NCI-H345 treated with DMSO at 0.1 percent for 48 hours (cell line): ENCODE data around the gene SCAMP1.
"Not testable (repeated sequence)": the region's sequence is repeated elsewhere in the genome, so short reads cannot be mapped to it uniquely, and the experiment has no call there.

Experiments used
- DNase-seq: peaks from one replicate; lab custom pipeline; 2025; ENCODE audit not compliant: unreplicated experiment; lab: John Stamatoyannopoulos, UW

Gene SCAMP1

GRCh38 chr5:78360924-78361630, 660 bp downstream of the SCAMP1 start:
- DNase-seq = peak; percentile 44

- no peak for DNase-seq
Observed at GRCh38 chr5:78361631-78361993, 1.2 kb downstream of the SCAMP1 start.

DNA sequence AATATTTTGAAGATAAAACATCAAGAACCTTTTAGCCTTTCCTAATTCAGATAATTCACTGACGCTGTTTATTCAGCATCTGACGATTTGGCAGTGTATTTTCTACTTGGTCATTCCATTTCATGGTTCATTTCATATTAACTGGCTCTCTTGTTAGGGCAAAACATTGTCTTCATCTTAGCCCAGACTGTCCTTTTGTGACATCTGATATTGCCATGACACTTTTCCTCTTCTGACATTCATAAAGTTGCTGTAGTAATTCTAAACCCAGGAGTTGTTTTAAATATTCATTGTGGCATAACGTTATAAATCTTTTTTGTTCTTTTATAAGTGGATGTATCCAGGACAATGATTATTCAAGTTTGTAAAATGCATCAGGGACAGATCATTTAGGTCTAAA, 1.8 kb downstream of the SCAMP1 start:
- DNase-seq = no peak

GRCh38 chr5:78364005-78364404, 3.6 kb downstream of the SCAMP1 start:
- DNase-seq = no peak

DNA sequence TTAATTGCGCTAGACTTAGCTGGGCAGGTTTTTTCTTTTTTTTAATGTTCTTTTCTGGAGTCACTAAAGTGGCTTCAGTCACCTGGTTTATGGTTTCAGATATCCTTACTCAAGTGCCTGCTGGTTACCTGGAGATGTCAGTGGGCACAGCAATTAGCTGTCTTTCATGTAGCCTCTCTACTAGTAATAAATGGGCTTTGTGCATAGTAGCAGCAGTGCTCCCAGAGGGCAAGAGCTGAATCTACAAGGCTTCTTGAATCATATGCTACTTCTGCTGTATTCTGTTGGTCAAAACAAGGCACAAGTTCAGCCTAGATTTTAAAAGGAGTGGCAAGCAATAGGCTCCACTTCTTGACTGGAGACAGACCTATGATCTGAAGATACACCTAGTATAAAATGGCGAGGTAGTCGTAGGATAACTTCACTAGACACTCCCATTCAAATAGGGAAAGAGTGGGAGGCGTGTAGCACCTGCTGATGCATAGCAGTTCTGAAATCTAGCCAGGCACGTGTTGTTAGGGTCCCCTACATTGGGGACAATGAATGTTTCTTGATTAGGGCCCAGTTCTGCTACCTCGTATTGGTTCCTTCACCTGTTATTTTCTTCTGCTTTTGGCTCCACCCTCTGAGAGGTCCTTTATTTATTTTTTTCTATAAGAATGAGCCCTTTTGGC, 7.0 kb downstream of the SCAMP1 start:
- DNase-seq = peak; percentile 55

DNA sequence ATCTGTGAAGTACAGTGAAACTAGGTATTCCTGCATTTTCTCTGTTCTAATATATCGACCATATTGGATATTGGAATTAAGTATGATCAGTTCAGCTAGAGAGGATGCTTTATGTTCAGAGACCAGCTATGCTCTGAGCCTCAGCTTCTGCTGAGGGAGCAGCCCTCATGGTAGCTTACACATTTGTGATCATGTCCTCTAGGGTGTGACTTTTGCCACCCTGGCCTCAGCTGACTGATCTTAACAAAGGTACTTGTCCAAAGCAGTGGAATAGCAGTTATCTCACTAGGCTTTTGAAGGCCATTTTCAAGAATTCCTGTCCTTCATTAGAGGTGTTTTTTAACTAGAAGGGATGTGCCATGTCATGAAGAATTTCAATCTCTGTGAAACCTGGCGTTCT, 9.3 kb downstream of the SCAMP1 start:
- no peak for DNase-seq

- no peak for DNase-seq
Observed at GRCh38 chr5:78373231-78373630, 12.8 kb downstream of the SCAMP1 start.

- DNase-seq = no peak
Observed at GRCh38 chr5:78376315-78376714, 15.9 kb downstream of the SCAMP1 start.

DNA sequence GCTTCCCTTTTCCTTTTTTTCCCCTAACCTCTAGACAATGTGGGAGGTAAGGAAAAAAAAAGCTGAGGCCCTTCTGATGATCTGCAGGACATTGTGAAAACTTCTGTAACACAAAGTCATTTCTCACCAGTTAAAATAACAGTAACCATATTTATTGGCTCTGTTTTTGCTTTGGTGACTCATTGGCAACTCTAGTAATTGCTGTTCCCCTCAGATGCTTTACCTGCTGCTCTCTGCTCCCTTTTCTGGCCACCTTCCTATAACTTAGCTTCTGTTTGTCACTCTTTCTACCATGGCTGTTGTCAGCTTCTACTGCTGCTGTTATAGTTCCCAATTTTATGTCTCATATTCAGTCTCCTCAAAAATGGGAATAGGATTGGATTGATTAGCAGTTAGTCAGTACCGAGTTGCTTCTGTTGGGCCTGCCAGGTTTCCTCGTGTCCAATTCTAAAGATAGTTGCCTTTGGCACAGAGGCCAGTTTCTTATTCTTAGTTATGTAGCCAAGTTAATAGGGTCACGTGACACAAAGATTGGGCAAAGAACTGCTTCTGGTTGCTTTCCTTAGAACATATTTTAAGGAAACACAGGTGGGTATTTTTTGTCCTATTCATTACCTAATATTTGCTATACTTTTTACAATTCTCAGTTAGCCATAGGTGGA, 16.8 kb downstream of the SCAMP1 start:
- DNase-seq = no peak

- no peak for DNase-seq
Observed at GRCh38 chr5:78377718-78378105, 17.3 kb downstream of the SCAMP1 start.

- DNase-seq = peak; percentile 66
Observed at GRCh38 chr5:78387468-78388153, 27.2 kb downstream of the SCAMP1 start.

DNA sequence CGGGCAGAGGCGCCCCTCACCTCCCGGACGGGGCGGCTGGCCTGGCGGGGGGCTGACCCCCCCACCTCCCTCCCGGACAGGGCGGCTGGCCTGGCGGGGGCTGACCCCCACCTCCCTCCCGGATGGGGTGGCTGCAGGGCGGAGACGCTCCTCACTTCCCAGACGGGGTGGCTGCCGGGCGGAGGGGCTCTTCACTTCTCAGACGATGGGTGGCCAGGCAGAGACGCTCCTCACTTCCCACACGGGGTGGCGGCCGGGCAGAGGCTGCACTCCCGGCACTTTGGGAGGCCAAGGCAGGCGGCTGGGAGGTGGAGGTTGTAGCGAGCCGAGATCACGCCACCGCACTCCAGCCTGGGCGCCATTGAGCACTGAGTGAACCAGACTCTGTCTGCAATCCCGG, 30.9 kb downstream of the SCAMP1 start:
- not testable (repeated sequence) for DNase-seq

DNA sequence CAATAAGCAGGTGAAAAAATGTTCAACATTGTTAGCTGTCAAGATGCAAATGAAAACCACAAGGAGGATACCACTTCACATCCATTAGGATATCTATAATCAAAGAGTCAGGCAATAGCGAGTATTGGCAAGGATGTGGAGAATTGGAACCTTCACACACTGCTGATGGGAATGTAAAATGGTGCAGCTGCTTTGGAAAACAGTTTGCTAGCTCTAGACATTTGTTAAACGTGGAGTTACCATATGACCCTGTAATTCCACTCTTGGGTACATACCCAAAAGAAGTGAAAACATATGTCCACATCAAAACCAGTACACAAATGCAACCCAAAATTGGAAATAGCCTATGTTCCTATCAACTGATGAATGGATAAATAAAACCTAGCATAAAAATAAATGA, 37.4 kb downstream of the SCAMP1 start:
- no peak for DNase-seq

- no peak for DNase-seq
Observed at GRCh38 chr5:78399116-78399515, 38.7 kb downstream of the SCAMP1 start.

DNA sequence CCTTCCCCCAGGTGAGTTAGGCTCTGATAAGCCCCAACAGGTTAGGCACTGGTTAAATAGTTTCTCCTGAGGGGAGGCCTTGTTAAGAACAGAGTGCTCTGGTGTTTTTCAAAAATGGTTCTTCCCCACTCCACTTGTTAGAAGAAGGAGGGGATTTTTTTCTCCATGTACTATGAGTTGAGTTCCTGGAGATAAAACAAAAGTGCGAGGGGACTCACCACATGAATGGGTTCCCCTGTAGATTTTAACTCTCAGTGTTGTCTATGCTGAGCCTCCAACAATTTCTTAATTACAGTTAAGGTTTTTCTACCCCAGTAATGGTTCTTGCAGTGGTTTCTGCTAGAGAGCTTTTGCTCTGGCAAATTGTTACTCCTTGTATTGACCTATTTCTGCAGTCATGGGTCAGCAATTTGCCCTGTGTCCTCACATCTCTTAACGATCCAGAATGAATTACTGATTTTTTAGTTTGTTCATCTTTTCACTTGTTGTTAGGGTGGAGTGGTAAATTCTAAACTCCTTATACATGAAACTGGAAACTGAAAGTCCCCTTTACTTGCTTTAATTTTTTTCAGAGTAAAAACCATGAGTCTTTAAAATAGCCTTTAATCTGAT, 44.4 kb downstream of the SCAMP1 start:
- DNase-seq = no peak

DNA sequence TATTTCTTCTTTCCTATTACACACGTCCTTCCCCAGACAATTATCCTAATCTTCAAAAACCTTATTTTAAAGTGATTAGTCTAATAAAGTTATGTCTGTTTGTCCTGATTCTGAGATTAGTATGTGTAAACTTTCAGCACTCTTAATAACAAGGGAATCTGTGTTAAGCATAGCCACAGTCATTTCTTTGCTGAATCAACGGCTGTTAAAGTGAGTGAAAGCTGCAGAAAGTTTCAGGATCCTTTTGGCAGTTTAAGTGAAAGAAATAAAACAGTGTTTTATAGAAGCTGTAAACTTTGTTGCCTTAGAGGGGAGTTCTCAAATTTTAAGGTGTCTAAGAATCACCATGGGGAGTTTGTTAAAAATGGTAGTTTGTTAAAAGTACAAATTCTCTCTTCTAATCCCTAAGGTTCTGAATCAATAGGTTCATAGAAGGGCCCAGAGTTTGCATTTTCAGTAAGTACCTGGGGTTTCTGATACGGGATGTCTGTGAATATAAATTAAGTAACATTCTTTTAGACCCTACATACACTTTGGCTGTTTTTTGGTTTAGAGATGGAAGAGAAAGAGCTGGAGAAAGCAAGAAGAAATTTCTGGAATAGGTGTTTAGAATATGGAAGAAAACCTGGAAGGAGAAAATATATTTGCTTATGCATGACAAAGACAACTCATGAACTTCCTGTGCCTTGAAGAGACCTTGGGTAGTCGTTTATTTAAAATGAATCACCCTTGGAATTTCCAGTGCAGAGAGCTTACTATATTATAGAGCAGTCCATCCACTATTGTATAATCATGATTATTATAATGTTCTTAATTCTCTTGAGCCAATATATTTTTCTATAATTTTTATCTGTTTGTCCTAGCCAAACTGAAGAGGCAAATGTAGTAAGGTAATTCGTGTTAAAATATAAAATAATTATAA, 45.7 kb downstream of the SCAMP1 start:
- no peak for DNase-seq

DNA sequence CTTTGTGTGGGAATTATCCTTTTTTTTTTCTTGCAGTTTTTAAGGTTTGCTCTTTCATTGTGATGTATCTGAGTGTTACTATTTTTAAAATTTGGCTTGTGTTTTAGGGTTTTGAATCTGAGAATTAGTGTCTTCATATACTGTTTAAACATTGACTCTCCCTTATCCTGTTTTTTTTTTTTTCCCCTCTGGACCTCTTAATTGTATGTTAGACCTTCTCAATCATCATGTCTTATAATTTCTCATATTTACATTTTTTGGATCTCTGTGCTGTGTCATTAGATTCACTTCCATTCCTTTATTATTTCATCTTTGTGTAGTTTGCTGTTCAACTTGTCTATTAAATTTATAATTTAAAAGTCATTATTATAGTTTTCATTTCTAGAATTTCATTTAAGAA, 47.0 kb downstream of the SCAMP1 start:
- DNase-seq = no peak

DNA sequence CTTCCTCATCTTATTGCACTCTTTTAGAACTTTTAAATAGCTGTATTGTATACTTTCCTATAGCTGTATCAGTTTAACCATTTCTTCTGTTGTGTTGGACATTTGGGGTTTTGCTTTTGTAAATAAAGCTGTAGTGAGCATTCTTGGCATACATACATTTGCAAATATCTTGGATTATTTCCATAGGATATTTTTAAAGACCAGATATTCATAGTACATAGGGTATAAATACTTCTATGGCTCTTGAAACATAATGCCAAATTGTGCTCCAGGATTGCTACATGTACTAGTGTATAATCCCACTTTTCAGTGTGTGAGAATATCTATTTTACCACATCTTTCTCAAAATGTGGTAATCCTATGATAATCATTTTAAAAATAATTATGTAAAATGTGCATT, 51.2 kb downstream of the SCAMP1 start:
- DNase-seq = no peak

DNA sequence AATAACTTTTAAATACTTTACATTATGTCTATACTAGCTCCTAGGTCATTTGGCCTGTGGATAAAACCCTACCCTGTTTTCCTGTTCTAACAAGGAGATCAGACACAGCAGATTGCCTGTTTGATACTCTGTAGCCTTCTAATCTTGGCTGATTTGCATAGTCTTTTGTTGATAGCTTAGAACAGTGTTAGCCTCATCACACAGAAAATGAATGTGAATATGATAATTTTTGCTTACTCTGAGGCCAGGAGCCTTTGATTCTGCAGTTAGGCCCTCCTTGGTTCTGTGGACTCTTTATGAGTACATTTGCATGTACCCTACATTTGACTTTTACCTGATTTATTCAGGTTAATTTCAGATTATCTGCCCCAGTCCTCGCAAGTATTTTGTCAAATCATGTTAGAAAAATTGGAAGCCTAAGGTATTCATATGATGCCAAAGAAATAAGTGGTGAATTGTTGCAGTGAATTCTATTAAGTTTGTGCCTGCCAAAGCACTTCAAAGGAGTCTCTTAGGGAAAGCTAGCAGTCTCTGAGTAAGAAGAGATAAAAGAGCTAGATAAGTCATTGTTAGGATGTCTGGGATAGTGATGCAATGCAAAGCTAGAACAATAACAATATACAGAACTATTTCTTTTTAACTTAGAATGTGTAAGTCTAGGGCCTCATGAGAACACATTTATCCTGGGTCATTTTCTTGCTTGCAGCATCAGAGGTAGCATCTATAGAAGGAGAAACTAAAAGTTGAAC, 56.4 kb downstream of the SCAMP1 start:
- DNase-seq = no peak

DNA sequence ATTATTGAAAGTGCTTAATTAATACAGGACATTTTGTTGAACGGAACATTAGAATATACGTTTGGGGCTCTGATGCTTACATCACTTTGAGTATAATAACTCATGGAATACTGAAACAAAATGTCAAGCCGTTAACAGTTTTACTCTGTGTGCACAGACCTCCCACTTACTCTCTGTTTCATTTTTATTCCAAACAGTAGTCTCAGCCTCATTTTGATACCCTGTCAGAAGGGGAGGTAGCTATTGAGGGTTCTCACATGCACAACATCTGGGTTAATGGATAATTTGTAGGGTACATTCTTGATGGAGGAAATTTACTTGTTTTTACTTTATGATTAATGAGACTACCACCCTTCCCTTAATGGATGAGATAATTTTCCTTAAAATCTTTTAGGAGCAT, 59.0 kb downstream of the SCAMP1 start:
- DNase-seq = no peak
